CD14-positive monocyte (primary cell): ENCODE measurements around the gene MYO7A. TPM values are rescaled to one million over a fixed set of nuclear protein-coding genes. Genes with fewer than 3 reads are reported as not detected.

ENCODE experiments used
- DNase-seq, 3 donors: peaks; one replicate each; pipeline ENCODE4 v3.0.0-alpha.2; 2011 to 2022
- H2AFZ ChIP-seq: 2 replicates; pipeline ENCODE4 v1.6.0; 2012; ENCODE audit warnings: mild to moderate bottlenecking, low read depth, low read length, inconsistent platforms; ENCODE audit not compliant: insufficient read depth, poor library complexity, severe bottlenecking
- H3K27ac ChIP-seq, 2 donors: 1 replicate in 1 of 2; 2 replicates in 1 of 2; pipeline ENCODE4 v1.5.1; 2012 to 2013; ENCODE audit warnings: low read length in 2 of 2, control low read depth in 1 of 2, inconsistent platforms in 1 of 2, low read depth in 1 of 2, mild to moderate bottlenecking in 1 of 2
- H3K27me3 ChIP-seq, 2 donors: one replicate each; pipeline versions ENCODE4 v1.6.0 to v1.6.1; 2011 to 2013; ENCODE audit warnings: low read length in 2 of 2; ENCODE audit not compliant: control insufficient read depth in 2 of 2, insufficient read depth in 2 of 2
- H3K36me3 ChIP-seq, 2 donors: replicated peaks in 1 of 2; 1 replicate in 1 of 2; 2 replicates in 1 of 2; pipeline versions ENCODE4 v1.5.1 to v1.6.1; 2012 to 2013; ENCODE audit warnings: low read length in 2 of 2, control low read depth in 1 of 2, inconsistent platforms in 1 of 2, mild to moderate bottlenecking in 1 of 2; ENCODE audit not compliant: insufficient read depth in 2 of 2, control insufficient read depth in 1 of 2
- H3K4me1 ChIP-seq, 2 donors: 1 replicate in 1 of 2; 2 replicates in 1 of 2; pipeline versions ENCODE4 v1.5.1 to v1.6.1; 2012 to 2013; ENCODE audit warnings: low read length in 2 of 2, control low read depth in 1 of 2, inconsistent platforms in 1 of 2, mild to moderate bottlenecking in 1 of 2, moderate library complexity in 1 of 2; ENCODE audit not compliant: insufficient read depth in 2 of 2, control insufficient read depth in 1 of 2
- H3K4me2 ChIP-seq: replicated peaks from 2 replicates; pipeline ENCODE3; 2012; ENCODE audit warnings: low read length, moderate library complexity, mild to moderate bottlenecking; ENCODE audit not compliant: poor library complexity, severe bottlenecking; ENCODE audit errors: extremely low read depth
- H3K4me3 ChIP-seq, 3 experiments: fragments of 200-600 bp in 1 of 3; sonication (generic) in 1 of 3; replicated peaks in 1 of 3; 1 replicate in 2 of 3; 2 replicates in 1 of 3; pipeline ENCODE4 v1.5.1; 2011 to 2013; ENCODE audit warnings: low read length in 3 of 3, mild to moderate bottlenecking in 3 of 3, control low read depth in 2 of 3, low read depth in 2 of 3, inconsistent platforms in 1 of 3, moderate library complexity in 1 of 3
- H3K79me2 ChIP-seq: 2 replicates; pipeline ENCODE4 v1.6.0; 2012; ENCODE audit warnings: mild to moderate bottlenecking, control low read depth, inconsistent platforms, low read length, moderate library complexity; ENCODE audit not compliant: insufficient read depth
- H3K9ac ChIP-seq: 2 replicates; pipeline ENCODE4 v1.6.0; 2017; ENCODE audit warnings: low read length, mild to moderate bottlenecking; ENCODE audit not compliant: insufficient read depth, poor library complexity, severe bottlenecking
- H3K9me3 ChIP-seq, 2 donors: replicated peaks in 1 of 2; 1 replicate in 1 of 2; 2 replicates in 1 of 2; pipeline versions ENCODE4 v1.5.1 to v1.6.1; 2012 to 2013; ENCODE audit warnings: low read length in 2 of 2, control low read depth in 1 of 2; ENCODE audit not compliant: control insufficient read depth in 1 of 2, insufficient read depth in 1 of 2
- H4K20me1 ChIP-seq: 2 replicates; pipeline ENCODE4 v1.6.0; 2012; ENCODE audit warnings: mild to moderate bottlenecking, low read length, control low read depth, moderate library complexity; ENCODE audit not compliant: insufficient read depth
- H3K27ac Mint-ChIP-seq, 7 donors: one replicate each; pipeline ENCODE4 v1.8.0; 2020; ENCODE audit warnings: mild to moderate bottlenecking in 7 of 7, mixed read lengths in 7 of 7, moderate library complexity in 6 of 7, inconsistent platforms in 2 of 7
- H3K27me3 Mint-ChIP-seq, 3 donors: one replicate each; pipeline ENCODE4 v1.8.0; 2021 to 2022; ENCODE audit warnings: low read depth in 3 of 3, mild to moderate bottlenecking in 3 of 3, mixed read lengths in 3 of 3, moderate library complexity in 3 of 3, inconsistent platforms in 1 of 3
- H3K36me3 Mint-ChIP-seq, 2 donors: one replicate each; pipeline ENCODE4 v1.8.0; 2020; ENCODE audit warnings: mixed read lengths in 2 of 2, inconsistent platforms in 1 of 2, mild to moderate bottlenecking in 1 of 2
- H3K4me1 Mint-ChIP-seq: one replicate; pipeline ENCODE4 v1.8.0; 2020; ENCODE audit warnings: mild to moderate bottlenecking, mixed read lengths
- H3K4me3 Mint-ChIP-seq, 2 donors: one replicate each; pipeline ENCODE4 v1.8.0; 2020; ENCODE audit warnings: mild to moderate bottlenecking in 2 of 2, mixed read lengths in 2 of 2, moderate library complexity in 1 of 2
- H3K9me3 Mint-ChIP-seq, 7 donors: one replicate each; pipeline ENCODE4 v1.8.0; 2020 to 2022; ENCODE audit warnings: mixed read lengths in 7 of 7, mild to moderate bottlenecking in 6 of 7, moderate library complexity in 6 of 7, inconsistent platforms in 2 of 7
- WGBS: methylation state at CpG from one replicate; pipeline ENCODE4 v1.1.5; 2013; ENCODE audit warnings: missing lambda C conversion rate; ENCODE audit not compliant: insufficient coverage; 5-methylcytosine and 5-hydroxymethylcytosine counted together
- intact Hi-C, 2 donors: fragments of 100-400 bp; cut with micrococcal nuclease; formaldehyde crosslinking; loops; one replicate each; pipeline versions ENCODE4 v1.15.0 to v1.15.1; 2023
- polyA plus RNA-seq, 3 donors: library from polyadenylated mRNA; depleted of rRNA in 1 of 3; unstranded in 2 of 3; stranded (reverse) in 1 of 3; fragments of 300-500 nt in 2 of 3; fragments of >200 nt in 1 of 3; fragmentation: Illumina TruSeq in 2 of 3; gene quantifications; 1 replicate in 2 of 3; 2 replicates in 1 of 3; pipeline ENCODE4 v1.2.3, GENCODE V29; 2012 to 2021
- TF ChIP-seq, protein P1 (sequence below): fragments of 200-600 bp; IDR thresholded peaks from one replicate; pipeline ENCODE4 v1.8.0; 2022; ENCODE audit warnings: antibody characterized with exemption, mild to moderate bottlenecking

Gene MYO7A
- polyA plus RNA-seq, 3 donors = 3.5 to 7.8 (median 3.6) TPM

DNA sequence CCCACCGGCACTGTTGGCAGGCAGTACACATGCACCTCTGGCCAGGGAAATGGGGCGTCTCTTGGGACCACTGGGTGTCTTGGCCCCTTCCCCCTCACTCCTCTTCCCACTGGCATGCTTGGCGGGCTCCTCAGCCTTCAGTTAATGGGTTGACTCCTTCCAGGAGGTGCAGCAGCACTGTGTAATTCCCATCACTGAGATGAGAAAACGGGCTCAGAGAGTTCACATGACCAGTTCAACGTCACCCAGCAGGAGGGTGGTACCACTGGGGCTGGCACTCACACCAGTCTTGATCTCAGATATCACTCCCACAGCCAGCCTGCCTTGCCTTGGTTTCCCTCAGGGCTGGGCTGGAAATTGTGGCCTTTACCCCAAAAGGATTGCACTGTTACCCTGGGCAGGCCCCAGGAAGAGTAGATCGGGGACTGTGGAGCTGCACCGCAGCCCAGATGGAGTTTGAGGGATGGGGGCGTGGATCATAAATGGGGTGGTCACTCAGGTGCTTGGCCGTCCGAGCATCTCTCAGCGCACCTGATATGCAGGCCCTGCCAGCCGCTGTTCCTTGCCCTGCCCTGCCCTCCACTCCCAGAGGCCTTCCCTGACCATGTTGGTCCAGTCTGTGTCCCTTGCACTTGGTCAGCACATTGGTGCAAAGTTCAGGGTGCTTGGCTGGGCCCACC lies 44.3 kb upstream of the MYO7A start:
- Mint-ChIP-seq H3K27ac (no peak overlapping the region), H3K4me1 (peaks cover 18% of the 10 kb centered on the region), H3K27me3 (peaks cover 0 to 6% (median 1%) of the 10 kb centered on the region in 3 donors), H3K4me3 (no peak overlapping the region), H3K9me3 (no peaks in the 10 kb centered on the region), H3K36me3 (no peaks in the 10 kb centered on the region)
- Histone ChIP-seq H4K20me1 (no peaks in the 10 kb centered on the region), H3K4me1 (peaks cover 14 to 15% of the 10 kb centered on the region in 2 donors), H3K4me2 (no peak overlapping the region), H3K9ac (no peak overlapping the region), H3K36me3 (no peaks in the 10 kb centered on the region), H3K27ac (no peak overlapping the region), H3K9me3 (no peaks in the 10 kb centered on the region), H3K79me2 (no peaks in the 10 kb centered on the region), H2AFZ (peak overlapping the region; percentile 89), H3K27me3 (no peaks in the 10 kb centered on the region), H3K4me3 (no peak overlapping the region)
- 96% methylated on average over 7 of the region's 12 CpGs for WGBS
- TF ChIP-seq, protein P1, sequence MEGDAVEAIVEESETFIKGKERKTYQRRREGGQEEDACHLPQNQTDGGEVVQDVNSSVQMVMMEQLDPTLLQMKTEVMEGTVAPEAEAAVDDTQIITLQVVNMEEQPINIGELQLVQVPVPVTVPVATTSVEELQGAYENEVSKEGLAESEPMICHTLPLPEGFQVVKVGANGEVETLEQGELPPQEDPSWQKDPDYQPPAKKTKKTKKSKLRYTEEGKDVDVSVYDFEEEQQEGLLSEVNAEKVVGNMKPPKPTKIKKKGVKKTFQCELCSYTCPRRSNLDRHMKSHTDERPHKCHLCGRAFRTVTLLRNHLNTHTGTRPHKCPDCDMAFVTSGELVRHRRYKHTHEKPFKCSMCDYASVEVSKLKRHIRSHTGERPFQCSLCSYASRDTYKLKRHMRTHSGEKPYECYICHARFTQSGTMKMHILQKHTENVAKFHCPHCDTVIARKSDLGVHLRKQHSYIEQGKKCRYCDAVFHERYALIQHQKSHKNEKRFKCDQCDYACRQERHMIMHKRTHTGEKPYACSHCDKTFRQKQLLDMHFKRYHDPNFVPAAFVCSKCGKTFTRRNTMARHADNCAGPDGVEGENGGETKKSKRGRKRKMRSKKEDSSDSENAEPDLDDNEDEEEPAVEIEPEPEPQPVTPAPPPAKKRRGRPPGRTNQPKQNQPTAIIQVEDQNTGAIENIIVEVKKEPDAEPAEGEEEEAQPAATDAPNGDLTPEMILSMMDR = no peak
- no peak for DNase-seq
- intact Hi-C loops = loop anchor here in 1 of 2 donors (10.0 kb wide), 1 partner anchor 359 kb away; no protein-coding TSS in a partner anchor

DNA sequence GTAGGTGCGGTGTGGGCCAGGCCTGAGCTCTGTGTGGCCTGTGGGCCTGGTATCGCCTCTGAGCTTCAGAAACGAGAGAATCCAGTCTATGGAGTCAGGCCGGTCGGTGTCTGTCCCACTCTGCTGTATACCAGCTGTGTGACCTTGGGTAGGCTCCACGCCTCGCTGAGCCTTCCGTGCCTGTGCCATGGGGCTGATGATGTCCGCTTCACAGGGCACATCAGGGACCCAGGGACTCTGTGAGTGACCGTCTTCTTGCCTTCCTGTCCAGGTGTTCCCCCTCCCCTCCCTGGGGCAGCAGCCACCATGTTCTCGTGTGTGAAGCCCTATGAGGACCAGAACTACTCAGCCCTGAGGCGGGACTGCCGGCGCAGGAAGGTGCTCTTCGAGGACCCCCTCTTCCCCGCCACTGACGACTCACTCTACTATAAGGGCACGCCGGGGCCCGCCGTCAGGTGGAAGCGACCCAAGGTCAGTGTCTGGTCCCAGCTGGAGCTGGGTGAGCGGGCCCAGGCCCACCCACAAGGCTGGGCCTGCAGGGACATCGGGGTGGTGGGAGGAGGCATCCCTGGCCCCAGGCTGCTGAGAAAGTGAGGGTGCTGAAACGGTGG lies 43.4 kb upstream of the MYO7A start:
- TF ChIP-seq, protein P1 = no peak
- Mint-ChIP-seq H3K36me3 (no peaks in the 10 kb centered on the region), H3K27me3 (peaks cover 0 to 6% (median under 1%) of the 10 kb centered on the region in 3 donors), H3K4me1 (peaks cover 18% of the 10 kb centered on the region), H3K27ac (no peak overlapping the region), H3K4me3 (no peak overlapping the region), H3K9me3 (no peaks in the 10 kb centered on the region)
- H3K79me2 ChIP-seq = no peaks in the 10 kb centered on the region
- H3K9ac ChIP-seq = no peak overlapping the region
- no peak overlapping the region for H2AFZ ChIP-seq
- no peak overlapping the region for H3K4me3 ChIP-seq
- WGBS = 95% methylated on average over 22 of the region's 25 CpGs
- H3K4me2 ChIP-seq = no peak overlapping the region
- no peak overlapping the region for H3K27ac ChIP-seq
- no peak for DNase-seq
- no peaks in the 10 kb centered on the region for H3K27me3 ChIP-seq
- no peaks in the 10 kb centered on the region for H4K20me1 ChIP-seq
- intact Hi-C loops = loop anchor here in 1 of 2 donors (10.0 kb wide), 1 partner anchor 360 kb away; no protein-coding TSS in a partner anchor
- H3K4me1 ChIP-seq = peaks cover 14 to 15% of the 10 kb centered on the region in 2 donors
- no peaks in the 10 kb centered on the region for H3K9me3 ChIP-seq
- H3K36me3 ChIP-seq = no peaks in the 10 kb centered on the region
